ENCODE measurements around the gene OTUD7B.

OTUD7B gene

DNA sequence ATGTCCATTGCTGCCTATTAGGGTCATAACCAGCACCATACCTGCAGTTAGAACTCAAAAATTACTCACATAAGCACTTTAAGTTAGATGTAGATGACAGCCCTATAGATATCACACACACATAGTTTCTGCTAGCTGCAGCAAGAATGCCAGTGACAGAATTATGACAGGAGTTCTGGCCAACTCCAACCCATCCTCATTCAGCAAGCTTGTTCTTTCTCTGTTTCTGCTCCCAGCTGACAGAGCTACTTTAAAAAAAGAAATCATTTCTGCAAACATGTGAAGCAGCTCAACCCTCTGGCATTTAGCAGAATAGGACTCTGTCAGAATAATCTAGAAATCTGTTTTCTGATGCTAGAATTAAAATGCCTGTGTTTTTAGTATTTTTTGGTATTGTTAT is 23.8 kb upstream of the OTUD7B start:
- TF ChIP-seq, protein P1, sequence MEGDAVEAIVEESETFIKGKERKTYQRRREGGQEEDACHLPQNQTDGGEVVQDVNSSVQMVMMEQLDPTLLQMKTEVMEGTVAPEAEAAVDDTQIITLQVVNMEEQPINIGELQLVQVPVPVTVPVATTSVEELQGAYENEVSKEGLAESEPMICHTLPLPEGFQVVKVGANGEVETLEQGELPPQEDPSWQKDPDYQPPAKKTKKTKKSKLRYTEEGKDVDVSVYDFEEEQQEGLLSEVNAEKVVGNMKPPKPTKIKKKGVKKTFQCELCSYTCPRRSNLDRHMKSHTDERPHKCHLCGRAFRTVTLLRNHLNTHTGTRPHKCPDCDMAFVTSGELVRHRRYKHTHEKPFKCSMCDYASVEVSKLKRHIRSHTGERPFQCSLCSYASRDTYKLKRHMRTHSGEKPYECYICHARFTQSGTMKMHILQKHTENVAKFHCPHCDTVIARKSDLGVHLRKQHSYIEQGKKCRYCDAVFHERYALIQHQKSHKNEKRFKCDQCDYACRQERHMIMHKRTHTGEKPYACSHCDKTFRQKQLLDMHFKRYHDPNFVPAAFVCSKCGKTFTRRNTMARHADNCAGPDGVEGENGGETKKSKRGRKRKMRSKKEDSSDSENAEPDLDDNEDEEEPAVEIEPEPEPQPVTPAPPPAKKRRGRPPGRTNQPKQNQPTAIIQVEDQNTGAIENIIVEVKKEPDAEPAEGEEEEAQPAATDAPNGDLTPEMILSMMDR (IDR thresholded peaks at IDR 0.05; ENCODE audit: extremely low read depth, missing control alignments) = no peak
- no peak for DNase-seq (ENCODE audit: low spot score)

- no peak for DNase-seq (ENCODE audit: low spot score)
- TF ChIP-seq, protein P1 (IDR thresholded peaks at IDR 0.05; ENCODE audit: extremely low read depth, missing control alignments) = no peak
These were observed 17.8 kb upstream of the OTUD7B start for GRCh38 chr1:150028322-150028721.

- TF ChIP-seq, protein P1 (IDR thresholded peaks at IDR 0.05; ENCODE audit: extremely low read depth, missing control alignments) = no peak
- DNase-seq (ENCODE audit: low spot score) = no peak
These were observed 13.6 kb upstream of the OTUD7B start for GRCh38 chr1:150024156-150024555.

GRCh38 chr1:150022357-150022756 is 11.8 kb upstream of the OTUD7B start:
- no peak for DNase-seq (ENCODE audit: low spot score)
- TF ChIP-seq, protein P1 (IDR thresholded peaks at IDR 0.05; ENCODE audit: extremely low read depth, missing control alignments) = no peak

DNA sequence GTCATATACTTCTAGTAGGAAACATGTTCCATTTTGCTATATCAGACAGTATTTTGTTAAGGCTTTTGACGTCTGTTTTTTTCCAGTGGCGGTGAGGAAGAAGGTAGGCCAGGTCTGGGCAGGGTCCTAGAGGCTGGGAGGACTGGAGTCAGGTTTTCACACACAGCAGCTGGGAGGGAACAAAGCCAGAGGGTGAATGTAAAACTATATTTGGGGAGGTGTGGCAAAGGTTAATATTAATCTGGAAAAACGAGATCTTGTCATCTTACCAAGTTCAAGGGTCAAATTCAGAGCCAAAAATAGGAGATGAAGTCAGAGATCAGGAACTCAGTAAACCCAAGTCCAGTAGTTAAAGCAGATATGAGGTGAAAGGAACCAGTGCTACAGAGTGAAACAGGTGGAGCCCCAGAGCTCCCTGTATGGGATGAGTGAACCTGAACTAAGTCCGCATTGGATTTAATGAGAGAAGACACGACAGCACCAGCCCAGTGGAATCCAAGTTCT is 10.7 kb upstream of the OTUD7B start:
- TF ChIP-seq, protein P1 (IDR thresholded peaks at IDR 0.05; ENCODE audit: extremely low read depth, missing control alignments) = no peak
- DNase-seq (ENCODE audit: low spot score) = no peak

DNA sequence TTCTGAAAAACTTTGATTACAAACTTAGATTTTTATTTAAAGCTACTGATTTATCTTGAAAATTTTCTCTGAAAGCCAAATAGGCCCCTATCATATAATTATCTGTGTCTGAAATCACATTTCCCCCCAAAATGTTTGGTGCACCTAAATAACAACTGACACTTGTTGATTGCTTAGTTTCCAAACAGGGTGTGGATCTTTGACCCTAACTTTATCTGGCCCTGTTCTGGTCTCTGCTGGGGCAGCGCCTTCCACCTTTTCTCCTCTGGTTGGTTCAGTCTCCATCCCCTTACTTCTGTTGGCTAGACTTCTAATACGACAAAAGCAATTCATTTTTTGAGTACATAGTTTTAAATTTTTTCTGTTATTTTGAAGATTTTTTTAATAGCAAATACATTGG is 10.2 kb upstream of the OTUD7B start:
- no peak for DNase-seq (ENCODE audit: low spot score)
- TF ChIP-seq, protein P1 (IDR thresholded peaks at IDR 0.05; ENCODE audit: extremely low read depth, missing control alignments) = no peak

- no peak for DNase-seq (ENCODE audit: low spot score)
- TF ChIP-seq, protein P1 (IDR thresholded peaks at IDR 0.05; ENCODE audit: extremely low read depth, missing control alignments) = no peak
These were observed 7.6 kb upstream of the OTUD7B start for GRCh38 chr1:150018165-150018564.
